Pancreas (tissue), 10 donors: Measurements from ENCODE around the gene NATD1. TPM values are rescaled to one million over a fixed set of nuclear protein-coding genes. Genes with fewer than 3 reads are reported as not detected.

Experiments
- ATAC-seq, 4 donors: fragments of 200-7000 bp; cut with Tn5 transposase; one replicate each; pipeline versions ENCODE4 v1.8.0 to v1.9.1; 2020; ENCODE audit warnings: mild to moderate bottlenecking in 4 of 4, moderate library complexity in 4 of 4
- DNase-seq, 6 donors: peaks; one replicate each; pipeline ENCODE4 v3.0.0-alpha.2; 2020
- FAIRE-seq: peaks from 2 replicates; lab custom pipeline; 2012; peaks lifted over from hg19 to GRCh38; lab: Jason Lieb, UNC
- H3K27ac ChIP-seq, 4 donors: fragments of 200-600 bp; sonication (generic); 1 replicate in 3 of 4; 2 replicates in 1 of 4; pipeline versions ENCODE4 v1.5.0 to v1.8.0; 2020
- H3K27me3 ChIP-seq, 4 donors: fragments of 200-600 bp; one replicate each; pipeline ENCODE4 v1.8.0; 2021
- H3K36me3 ChIP-seq, 3 donors: fragments of 200-600 bp; sonication (generic) in 1 of 3; one replicate each; pipeline versions ENCODE4 v1.5.0 to v1.8.0; 2020 to 2021
- H3K4me1 ChIP-seq, 3 donors: fragments of 200-600 bp; one replicate each; pipeline ENCODE4 v1.8.0; 2021
- H3K4me3 ChIP-seq, 4 donors: fragments of 200-600 bp; sonication (generic) in 2 of 4; one replicate each; pipeline versions ENCODE4 v1.5.0 to v1.8.0; 2020 to 2021
- H3K9me3 ChIP-seq, 4 donors: fragments of 200-600 bp; one replicate each; pipeline ENCODE4 v1.8.0; 2021
- CTCF ChIP-seq, 4 donors: fragments of 200-600 bp; sonication (generic) in 3 of 4; IDR thresholded peaks; one replicate each; pipeline versions ENCODE4 v1.5.0 to v1.8.0; 2021; ENCODE audit warnings: antibody characterized with exemption in 4 of 4
- WGBS, 2 donors: extraction: QIAGEN DNeasy Blood & Tissue Kit; methylation state at CpG; one replicate each; pipeline ENCODE4 v1.1.7; 2013; 5-methylcytosine and 5-hydroxymethylcytosine counted together
- intact Hi-C, 3 donors: fragments of 100-400 bp; cut with DNase I; formaldehyde crosslinking; loops; one replicate each; pipeline versions ENCODE4 v1.11.1 to v1.14.2; 2022
- polyA plus RNA-seq, 2 donors: library from polyadenylated mRNA; stranded (reverse); fragments of 200-250 nt; gene quantifications; one replicate each; pipeline ENCODE4 v1.2.3, GENCODE V29; 2013
- total RNA-seq, 6 donors: library from RNA; stranded (reverse); fragmentation: NEBNext Ultra II Directional in 4 of 6; extraction: Animal tissue kit (Norgen Biotek cat#: 25700) in 4 of 6; gene quantifications; one replicate each; pipeline versions ENCODE4 v1.2.1 to v1.2.4, GENCODE V29; 2021 to 2023
- donor health status: healthy with polysubstance abuse.
- donor health status: DM: no; HTN: no; CAD: no; lungs with moderate emphysema.
- donor health status: DM: no; HTN: no; CAD: no.
- donor health status: control.
- donor health status: control.
- donor health status: Bipolar disorder and iron deficiency.
- donor health status: DM: yes; HTN: yes; CAD: no.
- donor health status: DM: no; HTN: no; CAD: no.
- donor health status: DM: no; HTN: no; CAD: no.
- donor health status: DM: yes; HTN: yes; CAD: no.

The NATD1 gene
- total and polyA plus RNA-seq, 8 donors: 2.3 to 8.3 (median 4.2) TPM

GRCh38 chr17:21248500-21248899 is 4.7 kb downstream of the NATD1 start:
- intact Hi-C loops: no loop called here
- Histone ChIP-seq H3K4me1 (peaks cover 0 to under 1% (median 0%) of the 10 kb centered on the region in 3 donors), H3K4me3 (no peak overlapping the region), H3K36me3 (no peaks in the 10 kb centered on the region), H3K27ac (no peak overlapping the region), H3K9me3 (no peaks in the 10 kb centered on the region), H3K27me3 (no peaks in the 10 kb centered on the region)
- TF ChIP-seq CTCF (IDR thresholded peaks at IDR 0.05): no peak
- DNase-seq (no peak), FAIRE-seq (no peak), ATAC-seq (no peak)
- 75 to 81% methylated on average over 4 of the region's 4 CpGs for WGBS, 2 donors

- FAIRE-seq (no peak), ATAC-seq (no peak), DNase-seq (no peak)
- Histone ChIP-seq H3K27me3 (no peaks in the 10 kb centered on the region), H3K4me3 (no peak overlapping the region), H3K9me3 (no peaks in the 10 kb centered on the region), H3K36me3 (no peaks in the 10 kb centered on the region), H3K27ac (no peak overlapping the region), H3K4me1 (no peaks in the 10 kb centered on the region)
- 77 to 85% methylated on average over 12 of the region's 12 CpGs for WGBS, 2 donors
- TF ChIP-seq CTCF (IDR thresholded peaks at IDR 0.05): no peak
- intact Hi-C loops: no loop called here
Measured at GRCh38 chr17:21247552-21248258, 5.5 kb downstream of the NATD1 start.

GRCh38 chr17:21246698-21247097 is 6.5 kb downstream of the NATD1 start:
- DNase-seq (peak in 1 of 6 donors; percentile 19), ATAC-seq (no peak), FAIRE-seq (no peak)
- Histone ChIP-seq H3K36me3 (no peaks in the 10 kb centered on the region), H3K4me1 (no peaks in the 10 kb centered on the region), H3K27ac (no peak overlapping the region), H3K9me3 (no peaks in the 10 kb centered on the region), H3K4me3 (no peak overlapping the region), H3K27me3 (no peaks in the 10 kb centered on the region)
- TF ChIP-seq CTCF (IDR thresholded peaks at IDR 0.05): no peak
- intact Hi-C loops: no loop called here
- 92 to 97% methylated on average over 4 of the region's 4 CpGs for WGBS, 2 donors

GRCh38 chr17:21245639-21246084 is 7.5 kb downstream of the NATD1 start:
- H3K4me1 ChIP-seq: no peaks in the 10 kb centered on the region

More at GRCh38 chr17:21245639-21246084, 7.5 kb downstream of the NATD1 start:
- 86% methylated on average over 9 of the region's 9 CpGs for WGBS, 2 donors
- Histone ChIP-seq H3K4me3 (no peak overlapping the region), H3K27me3 (no peaks in the 10 kb centered on the region), H3K9me3 (no peaks in the 10 kb centered on the region), H3K27ac (no peak overlapping the region), H3K36me3 (no peaks in the 10 kb centered on the region)
- FAIRE-seq (no peak), DNase-seq (no peak), ATAC-seq (no peak)
- TF ChIP-seq CTCF (IDR thresholded peaks at IDR 0.05): no peak
- intact Hi-C loops: no loop called here
